GM21528 (cell line): ENCODE data around the gene SLC16A9.
"Not testable (repeated sequence)": the region's sequence is repeated elsewhere in the genome, so short reads cannot be mapped to it uniquely, and the experiment has no call there.

Experiments used
- ATAC-seq: cut with Tn5 transposase; IDR thresholded peaks from one replicate; pipeline ENCODE4 v1.9.1; 2021; ENCODE audit warnings: mild to moderate bottlenecking, moderate library complexity; ENCODE audit not compliant: unreplicated experiment, low FRiP score

The SLC16A9 gene, protein sequence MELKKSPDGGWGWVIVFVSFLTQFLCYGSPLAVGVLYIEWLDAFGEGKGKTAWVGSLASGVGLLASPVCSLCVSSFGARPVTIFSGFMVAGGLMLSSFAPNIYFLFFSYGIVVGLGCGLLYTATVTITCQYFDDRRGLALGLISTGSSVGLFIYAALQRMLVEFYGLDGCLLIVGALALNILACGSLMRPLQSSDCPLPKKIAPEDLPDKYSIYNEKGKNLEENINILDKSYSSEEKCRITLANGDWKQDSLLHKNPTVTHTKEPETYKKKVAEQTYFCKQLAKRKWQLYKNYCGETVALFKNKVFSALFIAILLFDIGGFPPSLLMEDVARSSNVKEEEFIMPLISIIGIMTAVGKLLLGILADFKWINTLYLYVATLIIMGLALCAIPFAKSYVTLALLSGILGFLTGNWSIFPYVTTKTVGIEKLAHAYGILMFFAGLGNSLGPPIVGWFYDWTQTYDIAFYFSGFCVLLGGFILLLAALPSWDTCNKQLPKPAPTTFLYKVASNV

DNA sequence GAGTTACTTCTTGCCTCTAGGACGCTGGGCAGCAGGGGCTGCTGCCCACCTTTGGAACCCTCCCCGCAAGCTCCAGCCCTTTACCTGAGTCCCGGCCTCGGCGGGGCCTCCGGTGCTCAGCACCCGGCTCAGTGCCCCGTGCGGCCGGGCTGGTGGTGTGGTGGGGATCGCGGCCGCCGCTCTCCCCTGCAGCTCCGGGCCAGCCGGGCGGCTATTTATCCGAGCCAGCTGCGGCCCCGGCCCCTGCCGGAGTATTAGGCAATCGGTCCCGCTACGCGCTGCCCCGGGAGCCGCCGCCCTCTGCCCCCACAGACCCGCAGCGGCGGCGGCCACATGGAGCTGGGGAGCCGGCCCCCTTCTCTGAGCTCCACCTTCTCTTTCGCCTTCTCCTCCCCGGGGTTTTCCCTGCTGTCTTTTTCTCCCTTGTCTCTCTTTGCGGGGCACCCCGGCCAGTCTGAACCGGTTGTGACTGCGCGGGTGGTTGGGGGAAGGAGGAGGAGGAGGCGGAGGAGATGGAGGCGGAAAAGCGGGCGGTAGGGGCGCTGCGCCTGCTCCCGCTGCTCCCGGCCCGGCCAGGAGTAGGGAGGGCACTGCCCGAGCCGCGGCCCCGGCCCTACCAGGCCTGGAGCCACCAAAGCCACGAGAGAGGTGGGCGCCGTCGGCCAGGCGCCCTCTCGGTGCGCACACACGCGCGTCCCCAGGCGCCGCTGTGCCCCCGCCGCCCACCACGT lies at the start of gene SLC16A9:
Gene SLC16A9, minus strand, starts transcription at position 456 of the 731 bp plus-strand sequence. CDS start 25,559 bp downstream, outside the sequence.
- peak; percentile 93 for ATAC-seq

DNA sequence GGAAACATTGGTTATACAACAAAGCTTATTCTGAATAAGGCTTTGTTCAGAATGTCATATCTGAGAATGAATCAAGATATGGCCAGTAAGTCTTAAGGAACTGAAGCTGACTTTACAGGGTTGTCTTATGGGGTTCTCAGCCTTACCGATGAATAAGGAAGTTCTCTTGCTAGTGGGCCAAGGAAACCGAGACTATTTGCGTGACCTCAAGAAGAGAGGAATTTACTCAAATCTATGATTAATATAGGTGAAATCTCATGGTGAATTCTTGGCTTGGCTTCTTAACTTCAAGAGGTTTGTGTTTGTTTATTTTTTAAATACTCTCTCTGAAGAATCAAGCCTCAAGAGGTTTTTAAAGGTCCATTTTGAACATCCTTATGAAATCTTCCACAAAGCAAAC lies 48.3 kb upstream of the SLC16A9 start:
- ATAC-seq: no peak

DNA sequence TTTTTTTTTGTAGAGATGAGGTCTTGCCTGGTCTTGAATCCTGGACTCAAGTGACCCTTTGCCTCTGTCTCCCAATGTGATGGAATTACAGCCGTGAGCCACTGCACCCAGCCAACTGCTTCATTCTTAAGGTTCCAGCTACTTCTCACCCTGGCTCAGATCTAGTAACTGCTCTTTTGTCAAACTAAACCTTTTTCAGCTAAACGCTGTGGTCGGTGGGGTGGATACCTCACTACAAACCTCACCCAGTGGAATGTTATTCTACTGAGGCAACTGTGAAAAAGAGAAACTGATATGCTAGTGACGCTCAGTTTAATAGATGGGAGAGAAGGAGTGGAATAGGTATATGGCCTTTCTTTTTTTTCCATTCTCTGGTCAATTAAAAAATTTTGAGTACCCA lies 45.3 kb upstream of the SLC16A9 start:
- ATAC-seq: no peak

DNA sequence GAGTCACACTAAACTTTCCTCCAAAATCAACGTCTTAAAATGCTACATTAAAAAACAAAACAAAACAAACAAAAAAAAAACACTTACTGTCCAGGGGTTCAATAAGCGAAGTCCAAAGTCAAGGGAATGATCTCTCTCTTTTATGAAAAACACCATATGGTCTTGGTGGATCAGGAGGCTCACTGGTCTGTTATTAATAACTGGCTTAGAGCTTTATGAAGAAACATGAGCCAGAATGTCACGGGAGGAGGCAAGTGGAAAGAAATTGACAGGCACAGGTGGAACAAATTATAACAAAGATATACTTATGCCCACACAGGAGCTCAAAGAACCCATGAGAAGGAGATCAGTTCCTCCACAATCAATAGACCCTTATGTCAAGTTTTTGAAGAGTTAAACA lies 43.6 kb upstream of the SLC16A9 start, which contains the start of gene MRLN:
Gene MRLN, minus strand, starts transcription at position 189 of the 400 bp plus-strand sequence.
- no peak for ATAC-seq

DNA sequence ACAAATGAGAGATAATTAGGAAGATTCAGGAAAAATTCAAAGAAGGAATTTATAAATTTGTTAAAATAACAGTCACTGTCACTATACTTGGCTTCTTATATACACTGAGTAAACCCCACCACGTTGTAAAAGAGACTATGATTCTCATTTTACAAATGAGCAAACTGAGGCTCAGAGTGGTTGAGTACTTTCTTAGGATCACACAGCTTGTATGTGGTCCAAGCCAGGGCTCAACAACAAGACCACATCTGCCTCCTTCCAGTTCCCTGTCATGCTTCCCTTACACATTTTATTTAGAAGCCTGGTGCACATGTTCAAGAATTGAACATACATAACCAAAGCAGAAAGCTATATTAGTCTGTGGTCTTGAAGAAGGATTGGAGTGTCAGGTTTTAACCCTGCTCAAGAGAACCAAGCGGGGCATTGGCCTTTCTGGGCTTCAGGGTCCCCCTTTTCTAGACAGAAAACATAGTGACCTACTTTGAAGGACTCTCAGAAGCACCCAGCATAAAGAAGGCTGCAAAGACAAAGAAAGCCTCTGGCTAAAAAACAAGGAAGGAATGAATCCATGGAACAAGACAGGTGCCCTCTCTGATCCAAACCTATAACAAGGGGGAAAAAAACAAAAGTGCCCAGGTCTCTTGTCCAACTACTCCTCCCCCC lies 42.8 kb upstream of the SLC16A9 start:
- no peak for ATAC-seq

DNA sequence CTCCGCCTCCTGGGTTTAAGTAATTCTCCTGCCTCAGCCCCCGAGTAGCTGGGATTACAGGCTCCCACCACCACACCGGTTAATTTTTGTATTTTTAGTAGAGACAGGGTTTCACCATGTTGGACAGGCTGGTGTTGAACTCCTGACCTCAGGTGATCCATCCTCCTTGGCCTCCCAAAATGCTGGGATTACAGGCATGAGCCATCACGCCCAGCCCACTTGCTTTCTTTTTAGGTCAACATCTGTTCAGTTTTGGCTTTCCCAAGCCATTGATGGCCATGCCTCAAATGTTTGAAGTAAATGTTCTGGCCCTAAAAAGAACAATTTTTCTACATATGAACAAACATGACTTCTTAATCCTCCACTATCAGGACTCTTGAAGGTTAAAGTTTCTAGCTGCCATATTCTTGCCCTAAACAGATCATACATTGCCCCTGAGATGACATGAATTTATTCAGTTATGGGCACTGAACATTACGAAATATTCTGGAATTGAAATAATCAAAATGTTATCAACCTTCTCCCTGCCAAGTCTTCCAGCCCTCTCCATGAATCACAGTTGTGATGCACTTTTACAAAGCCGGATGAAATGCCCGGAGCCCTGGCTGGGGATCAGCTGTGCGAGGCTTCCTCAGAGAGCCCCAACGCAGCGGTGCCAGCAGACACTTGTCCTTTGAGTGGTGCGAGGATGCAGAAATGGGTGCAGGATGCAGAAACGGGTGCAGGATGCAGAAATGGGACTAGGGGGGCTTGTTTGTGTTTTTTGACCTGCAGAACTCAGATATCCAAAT lies 40.7 kb upstream of the SLC16A9 start:
- no peak for ATAC-seq

DNA sequence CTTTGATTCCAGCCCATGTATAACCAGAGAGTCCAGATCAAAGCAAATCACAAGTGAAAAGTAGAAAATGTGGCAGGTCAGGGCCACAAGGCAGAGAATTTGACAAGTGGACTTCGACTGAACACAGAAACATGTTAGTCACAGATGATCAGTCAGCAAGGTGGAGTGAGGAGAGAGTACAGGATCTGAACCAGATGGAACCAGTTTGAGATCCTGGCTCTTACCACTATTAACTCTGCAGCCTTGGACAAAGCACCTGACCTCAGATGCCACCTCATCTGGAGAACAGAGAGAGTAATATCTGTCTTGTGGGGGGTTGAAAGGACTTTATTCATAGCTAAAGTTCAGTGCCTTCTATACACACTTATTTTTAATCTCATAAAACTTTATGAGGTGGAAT lies 39.2 kb upstream of the SLC16A9 start:
- no peak for ATAC-seq

DNA sequence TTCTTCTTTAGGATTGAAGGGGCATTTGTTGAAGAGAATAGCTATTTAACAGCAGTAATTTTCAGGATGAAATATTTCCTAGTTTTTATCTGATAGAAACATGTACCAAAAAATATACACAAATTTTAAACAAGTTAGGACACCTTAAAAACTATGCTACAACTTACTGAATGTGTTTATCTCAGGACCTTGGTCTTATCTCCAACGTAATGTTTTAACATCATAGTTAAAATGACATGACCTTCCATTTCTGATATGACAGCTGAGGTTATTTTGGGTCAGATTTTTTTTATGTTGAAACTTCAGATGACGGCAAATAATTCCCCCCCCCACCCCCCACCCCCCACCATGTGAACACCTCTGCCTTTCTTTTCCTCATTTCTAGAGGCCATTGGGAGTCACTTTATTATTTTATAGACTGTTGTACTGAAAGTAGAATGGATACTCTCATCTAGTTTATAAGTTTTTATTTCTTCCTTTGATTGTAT lies 35.6 kb upstream of the SLC16A9 start:
- no peak for ATAC-seq

DNA sequence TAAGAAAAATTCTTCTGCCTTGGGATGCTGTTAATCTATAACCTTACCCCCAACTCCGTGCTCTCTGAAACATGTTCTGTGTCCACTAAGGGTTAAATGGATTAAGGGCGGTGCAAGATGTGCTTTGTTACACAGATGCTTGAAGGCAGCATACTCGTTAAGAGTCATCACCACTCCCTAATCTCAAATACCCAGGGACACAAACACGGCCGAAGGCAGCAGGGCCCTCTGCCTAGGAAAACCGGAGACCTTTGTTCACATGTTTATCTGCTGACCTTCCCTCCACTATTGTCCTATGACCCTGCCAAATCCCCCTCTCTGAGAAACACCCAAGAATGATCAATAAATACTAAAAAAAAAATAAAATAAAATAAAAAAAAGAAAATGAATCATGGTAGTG lies 35.1 kb upstream of the SLC16A9 start:
- not testable (repeated sequence) for ATAC-seq

DNA sequence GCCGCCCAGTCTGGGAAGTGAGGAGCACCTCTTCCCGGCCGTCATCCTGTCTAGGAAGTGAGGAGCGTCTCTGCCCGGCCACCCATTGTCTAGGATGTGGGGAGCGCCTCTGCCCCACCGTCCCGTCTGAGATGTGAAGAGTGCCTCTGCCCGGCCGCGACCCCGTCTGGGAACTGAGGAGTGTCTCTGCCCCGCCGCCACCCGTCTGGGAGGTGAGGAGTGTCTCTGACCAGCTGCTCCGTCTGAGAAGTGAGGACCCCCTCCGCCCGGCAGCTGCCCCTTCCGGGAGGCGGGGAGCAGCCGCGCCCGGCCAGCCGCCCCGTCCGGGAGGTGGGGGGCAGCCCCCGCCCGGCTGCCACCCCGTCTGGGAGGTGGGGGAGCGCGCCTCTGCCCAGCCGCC lies 34.5 kb upstream of the SLC16A9 start:
- not testable (repeated sequence) for ATAC-seq

DNA sequence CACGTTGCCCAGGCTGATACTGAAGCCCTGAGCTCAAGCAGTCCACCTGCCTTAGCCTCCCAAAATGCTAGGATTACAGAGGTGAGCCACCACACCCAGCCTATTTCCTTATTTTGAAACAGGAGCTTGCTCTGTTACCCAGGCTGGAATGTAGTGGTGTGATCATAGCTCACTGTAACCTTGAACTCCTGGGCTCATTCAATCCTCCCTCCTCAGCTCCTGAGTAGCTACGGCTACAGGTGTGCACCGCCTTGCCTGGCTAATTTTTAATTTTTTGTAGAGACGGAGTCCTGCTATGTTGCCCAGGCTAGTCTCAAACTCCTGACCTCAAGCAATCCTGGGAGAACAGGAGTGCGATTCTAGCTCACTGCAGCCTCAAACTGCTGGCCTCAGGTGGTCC lies 31.9 kb upstream of the SLC16A9 start:
- no peak for ATAC-seq

DNA sequence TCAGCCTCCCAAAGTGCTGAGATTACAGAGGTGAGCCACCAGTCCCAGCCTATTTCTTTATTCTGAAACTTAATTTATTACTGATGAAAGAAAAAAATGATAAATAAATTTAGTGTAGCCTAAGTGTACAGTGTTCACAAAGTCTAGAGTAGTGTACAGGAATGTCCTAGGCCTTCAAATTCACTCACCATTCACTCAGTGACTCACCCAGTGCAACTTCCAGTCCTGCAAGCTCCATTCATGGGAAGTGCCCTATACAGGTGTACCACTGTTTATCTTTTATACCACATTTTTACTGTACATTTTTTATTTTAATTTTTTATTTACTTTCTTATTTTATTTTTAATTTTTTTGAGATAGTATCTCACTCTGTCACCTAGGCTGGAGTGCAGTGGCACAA lies 31.4 kb upstream of the SLC16A9 start:
- ATAC-seq: no peak

DNA sequence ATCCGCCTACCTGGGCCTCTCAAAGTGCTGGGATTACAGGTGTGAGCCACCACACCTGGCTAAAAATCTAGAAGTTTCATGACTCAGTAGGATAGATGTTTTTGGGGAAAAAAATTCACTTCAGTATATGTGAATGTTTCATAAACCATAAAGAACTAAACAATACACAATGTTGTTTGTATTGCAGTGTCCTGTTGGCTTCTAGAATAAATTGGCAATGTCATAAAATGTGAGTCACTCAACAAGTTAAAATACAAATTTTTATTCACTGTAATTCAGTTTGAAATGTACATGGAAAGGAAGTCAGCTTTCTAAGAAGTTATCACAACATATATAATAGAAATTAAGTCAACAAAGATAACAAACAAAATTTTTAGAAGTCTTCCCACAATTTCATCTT lies 27.1 kb upstream of the SLC16A9 start:
- ATAC-seq: no peak

DNA sequence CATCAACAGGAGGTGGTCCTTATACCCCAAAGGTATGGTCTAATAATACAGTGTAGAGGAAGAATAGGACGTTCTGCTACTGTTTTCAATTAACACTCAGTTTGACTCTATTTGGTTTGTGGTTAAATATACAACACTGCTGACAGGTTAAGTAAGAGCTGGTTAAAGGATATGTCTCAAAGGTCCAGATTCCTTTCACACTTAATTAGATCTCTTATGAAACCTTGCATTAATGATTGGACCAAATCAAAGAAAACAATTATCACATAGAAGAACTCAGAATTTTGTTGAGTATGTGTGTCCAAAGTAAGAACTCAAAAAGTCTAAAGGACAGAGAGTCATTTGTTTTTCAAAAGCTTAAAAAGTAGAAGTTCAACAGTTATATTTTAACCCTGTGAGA lies 25.6 kb upstream of the SLC16A9 start:
- no peak for ATAC-seq

DNA sequence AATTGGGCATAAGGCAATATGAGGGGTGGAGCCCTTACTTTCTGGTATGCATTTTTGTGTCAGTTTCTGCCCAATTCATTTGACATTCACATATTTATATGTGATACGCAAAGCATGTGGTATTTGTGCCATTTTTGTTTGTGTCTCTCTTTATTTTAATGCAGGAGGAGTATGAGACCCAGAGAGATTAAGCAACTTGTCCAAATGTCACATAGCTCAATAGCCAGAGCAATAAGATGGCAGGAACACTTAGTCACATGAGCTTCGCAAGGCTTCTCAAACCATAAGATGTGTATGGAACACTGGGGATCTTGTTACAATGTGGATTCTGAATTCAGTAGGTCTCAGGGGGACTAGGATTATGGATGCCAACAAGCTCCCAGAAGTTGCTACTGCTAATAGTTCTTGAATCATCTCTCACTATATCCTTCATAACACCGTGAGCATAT lies 24.4 kb upstream of the SLC16A9 start:
- ATAC-seq: no peak

DNA sequence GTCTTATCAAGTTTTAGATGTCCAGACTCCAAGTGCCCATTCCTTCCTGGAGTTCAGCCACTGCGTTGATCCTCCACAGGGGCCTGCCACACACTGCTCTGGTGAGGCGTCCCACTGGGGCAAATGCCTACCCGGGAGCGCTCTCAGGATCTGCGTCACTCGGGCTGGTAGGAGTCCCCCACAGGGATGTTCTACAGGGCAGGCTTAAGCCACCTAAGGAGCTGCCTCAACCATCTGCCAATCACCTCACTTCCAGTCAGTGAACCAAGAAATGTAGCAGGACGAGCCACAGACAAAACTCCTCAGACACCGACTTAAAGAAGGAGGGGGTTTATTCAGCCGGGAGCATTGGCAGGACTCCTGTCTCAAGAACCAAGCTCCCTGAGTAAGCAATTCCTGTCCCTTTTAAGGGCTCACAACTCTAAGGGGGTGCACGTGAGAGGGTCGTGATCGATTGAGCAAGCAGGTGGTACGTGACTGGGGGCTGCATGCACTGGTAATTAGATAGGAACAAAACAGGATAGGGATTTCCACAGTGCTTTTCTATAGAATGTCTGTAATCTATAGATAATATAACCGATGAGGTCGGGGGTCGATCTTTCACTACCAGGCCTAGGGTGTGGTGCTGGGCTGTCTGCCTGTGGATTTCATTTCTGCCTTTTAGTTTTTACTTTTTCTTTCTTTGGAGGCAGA lies 23.8 kb upstream of the SLC16A9 start:
- not testable (repeated sequence) for ATAC-seq

DNA sequence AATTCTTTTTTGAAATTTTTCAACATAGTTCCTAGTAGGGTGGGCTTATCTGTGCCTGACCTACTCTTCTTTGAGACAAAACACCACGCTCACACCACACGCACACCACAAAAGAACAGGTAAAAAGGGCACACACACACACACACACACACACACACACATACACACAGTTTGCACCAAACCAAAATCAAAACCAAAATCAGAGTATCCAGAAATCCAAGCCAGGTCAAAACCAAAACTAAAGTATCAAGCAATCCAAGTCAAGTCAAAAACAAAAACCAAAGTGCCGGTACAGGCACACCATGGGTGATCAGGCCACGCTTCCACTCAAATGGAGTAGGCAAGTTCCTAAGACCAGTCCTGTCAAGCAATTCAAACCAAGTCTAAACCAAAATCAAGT lies 23.2 kb upstream of the SLC16A9 start:
- not testable (repeated sequence) for ATAC-seq

DNA sequence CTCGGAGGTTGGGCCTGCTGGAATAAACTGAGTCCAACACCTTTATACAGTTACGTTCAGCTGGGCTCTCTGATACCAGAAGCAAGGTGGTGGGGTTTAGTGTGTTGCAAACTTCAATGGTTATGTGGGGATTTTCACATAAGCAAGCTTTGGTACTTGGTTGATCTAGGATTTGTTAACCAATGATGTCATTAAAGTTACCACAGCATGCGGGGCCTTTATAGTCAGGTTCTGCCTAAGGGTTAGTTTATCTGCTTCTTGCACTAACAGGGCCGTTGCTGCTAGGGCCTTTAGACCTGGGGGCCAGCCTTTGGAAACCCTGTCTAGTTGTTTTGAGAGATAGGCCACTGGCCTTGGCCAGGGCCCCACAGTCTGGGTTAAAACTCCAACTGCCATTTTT lies 19.5 kb upstream of the SLC16A9 start:
- not testable (repeated sequence) for ATAC-seq
